Inferior parietal cortex (tissue), 1 donor: ENCODE results near the gene AGAP2.

Experiments
- DNase-seq: peaks from one replicate; pipeline ENCODE4 v3.0.0-alpha.2; 2016; ENCODE audit errors: extremely low spot score

Gene AGAP2

GRCh38 chr12:57753756-57754337 lies 15.3 kb upstream of the AGAP2 start:
- no peak for DNase-seq

GRCh38 chr12:57752668-57753000 lies 14.1 kb upstream of the AGAP2 start:
- DNase-seq = no peak

- DNase-seq = peak; percentile 100
Observed at GRCh38 chr12:57751788-57752667, 13.5 kb upstream of the AGAP2 start, which contains the start of gene CDK4. Gene CDK4, minus strand, starts transcription at chr12:57752310. Its CDS starts 593 bp downstream, at chr12:57751717.

- DNase-seq = no peak
Observed at GRCh38 chr12:57751432-57751787, 12.9 kb upstream of the AGAP2 start.

GRCh38 chr12:57750561-57751431 lies 12.3 kb upstream of the AGAP2 start:
- no peak for DNase-seq

- no peak for DNase-seq
Observed at GRCh38 chr12:57749061-57749460, 10.5 kb upstream of the AGAP2 start.

- no peak for DNase-seq
Observed at GRCh38 chr12:57746025-57746424, 7.5 kb upstream of the AGAP2 start.

GRCh38 chr12:57745485-57745881 lies 6.9 kb upstream of the AGAP2 start:
- DNase-seq = no peak

- peak; percentile 98 for DNase-seq
Observed at GRCh38 chr12:57744777-57745484, 6.4 kb upstream of the AGAP2 start, which contains the start of gene TSPAN31. Gene TSPAN31, plus strand, starts transcription at chr12:57745039. Its CDS starts 116 bp downstream, at chr12:57745155.

- no peak for DNase-seq
Observed at GRCh38 chr12:57744194-57744776, 5.7 kb upstream of the AGAP2 start.

GRCh38 chr12:57743769-57744168 lies 5.2 kb upstream of the AGAP2 start:
- DNase-seq = no peak

- no peak for DNase-seq
Observed at GRCh38 chr12:57741844-57742738, 3.5 kb upstream of the AGAP2 start.

- no peak for DNase-seq
Observed at GRCh38 chr12:57741413-57741789, 2.9 kb upstream of the AGAP2 start.

- no peak for DNase-seq
Observed at GRCh38 chr12:57740656-57741412, 2.3 kb upstream of the AGAP2 start.

GRCh38 chr12:57739914-57740538 lies 1.5 kb upstream of the AGAP2 start:
- no peak for DNase-seq

GRCh38 chr12:57739387-57739786 lies 845 bp upstream of the AGAP2 start:
- no peak for DNase-seq

- no peak for DNase-seq
Observed at GRCh38 chr12:57737467-57738460, 778 bp downstream of the AGAP2 start.
